SK-N-SH (cell line): ENCODE measurements around the gene SERBP1. TPM values are rescaled to one million over a fixed set of nuclear protein-coding genes. Genes with fewer than 3 reads are reported as not detected.

Experiments
- CTCF ChIA-PET: fragments of 300-600, 350-600 bp; formaldehyde crosslinking; extraction: SDS; loops from one replicate; lab custom pipeline; 2021; lab: Yijun Ruan, JAX
- POLR2A ChIA-PET: fragments of 350-600 bp; sonication (Branson Sonifier 250); formaldehyde crosslinking; extraction: SDS; loops from one replicate; lab custom pipeline; 2020; ENCODE audit warnings: antibody characterized with exemption, inconsistent platforms; lab: Yijun Ruan, JAX
- DNase-seq: peaks from one replicate; pipeline ENCODE4 v3.0.0; 2012
- H2AFZ ChIP-seq: fragments of 200-600 bp; sonication (generic); 2 replicates; pipeline ENCODE4 v1.8.1; 2016; ENCODE audit warnings: antibody characterized with exemption, mild to moderate bottlenecking, low read depth
- H3F3A ChIP-seq: fragments of 200-600 bp; sonication (generic); replicated peaks from 2 replicates; pipeline ENCODE3; 2016; ENCODE audit warnings: antibody characterized with exemption, mild to moderate bottlenecking; ENCODE audit not compliant: insufficient read depth
- H3K27ac ChIP-seq, 2 experiments: fragments of 200-500 bp in 1 of 2; fragments of 200-600 bp in 1 of 2; sonication (Bioruptor generic) in 1 of 2; sonication (generic), shearing (Covaris generic) in 1 of 2; 2 replicates each; pipeline versions ENCODE4 v1.5.1 to v1.6.1; 2014 to 2016; ENCODE audit warnings: low read depth in 2 of 2, inconsistent platforms in 1 of 2, low read length in 1 of 2, mild to moderate bottlenecking in 1 of 2, mixed read lengths in 1 of 2
- H3K27me3 ChIP-seq: fragments of 200-600 bp; sonication (generic), shearing (Covaris generic); 2 replicates; pipeline ENCODE4 v1.6.1; 2016; ENCODE audit warnings: mixed run types; ENCODE audit not compliant: insufficient read depth
- H3K36me3 ChIP-seq, 2 experiments: fragments of 200-500 bp in 1 of 2; fragments of 200-600 bp in 1 of 2; sonication (Bioruptor generic) in 1 of 2; sonication (generic) in 1 of 2; replicated peaks in 1 of 2; 2 replicates each; pipeline versions ENCODE3 to v1.5.1; 2014 to 2016; ENCODE audit warnings: low read length in 1 of 2, mild to moderate bottlenecking in 1 of 2; ENCODE audit not compliant: insufficient read depth in 2 of 2, control insufficient read depth in 1 of 2
- H3K4me1 ChIP-seq, 2 experiments: fragments of 200-500 bp in 1 of 2; fragments of 200-600 bp in 1 of 2; sonication (Bioruptor generic) in 1 of 2; sonication (generic), shearing (Covaris generic) in 1 of 2; 2 replicates each; pipeline versions ENCODE4 v1.5.1 to v1.6.1; 2014 to 2016; ENCODE audit warnings: low read depth in 1 of 2, low read length in 1 of 2, mixed run types in 1 of 2; ENCODE audit not compliant: insufficient read depth in 2 of 2, control insufficient read depth in 1 of 2
- H3K4me2 ChIP-seq: fragments of 200-600 bp; sonication (generic), shearing (Covaris generic); 2 replicates; pipeline ENCODE4 v1.6.1; 2017; ENCODE audit warnings: mixed run types
- H3K4me3 ChIP-seq, 2 experiments: fragments of 200-500 bp in 1 of 2; fragments of 200-600 bp in 1 of 2; sonication (Bioruptor generic) in 1 of 2; sonication (generic), shearing (Covaris generic) in 1 of 2; 2 replicates each; pipeline versions ENCODE4 v1.5.1 to v1.8.1; 2014 to 2016; ENCODE audit warnings: low read depth in 2 of 2, inconsistent platforms in 1 of 2, low read length in 1 of 2, mild to moderate bottlenecking in 1 of 2, mixed read lengths in 1 of 2, moderate library complexity in 1 of 2
- H3K79me2 ChIP-seq: fragments of 200-600 bp; sonication (generic); 2 replicates; pipeline ENCODE4 v1.8.1; 2017; ENCODE audit warnings: mild to moderate bottlenecking; ENCODE audit not compliant: insufficient read depth
- H3K9ac ChIP-seq: fragments of 200-600 bp; sonication (generic); 2 replicates; pipeline ENCODE4 v1.6.1; 2017; ENCODE audit warnings: mixed run types
- H3K9me2 ChIP-seq: fragments of 200-600 bp; sonication (generic); 2 replicates; pipeline ENCODE4 v1.6.1; 2017; ENCODE audit warnings: mixed run types
- H3K9me3 ChIP-seq: fragments of 200-600 bp; sonication (generic); 2 replicates; pipeline ENCODE4 v1.6.1; 2017; ENCODE audit warnings: mixed run types, mild to moderate bottlenecking, moderate library complexity
- H4K20me1 ChIP-seq: fragments of 200-600 bp; sonication (generic); 2 replicates; pipeline ENCODE4 v1.6.1; 2017; ENCODE audit warnings: mild to moderate bottlenecking, mixed run types; ENCODE audit not compliant: insufficient read depth
- CHD2 ChIP-seq: fragments of 150-350 bp; IDR thresholded peaks from 2 replicates; pipeline ENCODE4 v1.6.1; 2018; ENCODE audit warnings: low read length; ENCODE audit not compliant: partially characterized antibody
- ELF1 ChIP-seq: IDR thresholded peaks from 2 replicates; pipeline ENCODE4 v1.4.0; 2012
- EP300 ChIP-seq, 2 experiments: IDR thresholded peaks; 2 replicates each; pipeline versions ENCODE4 v1.4.0 to v1.6.1; 2012; ENCODE audit warnings: borderline replicate concordance in 1 of 2, low read depth in 1 of 2, low read length in 1 of 2
- FOXJ3 ChIP-seq: sonication (generic); formaldehyde crosslinking; IDR thresholded peaks from 2 replicates; pipeline ENCODE4 v1.5.1; 2020; ENCODE audit warnings: mild to moderate bottlenecking, missing genetic modification reagents
- FOXM1 ChIP-seq: IDR thresholded peaks from 2 replicates; pipeline ENCODE4 v1.4.0; 2012; ENCODE audit warnings: low read depth, mild to moderate bottlenecking
- GABPA ChIP-seq: IDR thresholded peaks from 2 replicates; pipeline ENCODE4 v1.4.0; 2012; ENCODE audit warnings: low read depth, mild to moderate bottlenecking
- GATA2 ChIP-seq: sonication (generic); formaldehyde crosslinking; IDR thresholded peaks from 2 replicates; pipeline ENCODE4 v1.5.0; 2020; ENCODE audit warnings: mild to moderate bottlenecking, missing genetic modification reagents
- MAX ChIP-seq: IDR thresholded peaks from 2 replicates; pipeline ENCODE4 v1.4.0; 2012; ENCODE audit warnings: low read depth
- MXI1 ChIP-seq: IDR thresholded peaks from 2 replicates; pipeline ENCODE4 v1.6.1; 2012; ENCODE audit warnings: mild to moderate bottlenecking, low read depth, low read length, improper control_type of control experiment
- PBX3 ChIP-seq: IDR thresholded peaks from 2 replicates; pipeline ENCODE4; 2012
- REST ChIP-seq: IDR thresholded peaks from 2 replicates; pipeline ENCODE4 v1.6.1; 2012; ENCODE audit warnings: mild to moderate bottlenecking, low read depth, low read length, moderate library complexity
- SIN3A ChIP-seq: IDR thresholded peaks from 2 replicates; pipeline ENCODE4 v1.6.1; 2012; ENCODE audit warnings: low read depth, mild to moderate bottlenecking, low read length, moderate library complexity, borderline replicate concordance
- SMC3 ChIP-seq: IDR thresholded peaks from 2 replicates; pipeline ENCODE4 v1.6.1; 2012; ENCODE audit warnings: low read depth, low read length, improper control_type of control experiment
- TCF12 ChIP-seq: IDR thresholded peaks from 2 replicates; pipeline ENCODE4 v1.4.0; 2012
- TEAD4 ChIP-seq: IDR thresholded peaks from 2 replicates; pipeline ENCODE4 v1.4.0; 2012; ENCODE audit warnings: mild to moderate bottlenecking, borderline replicate concordance; ENCODE audit not compliant: insufficient read depth
- ZBTB33 ChIP-seq: IDR thresholded peaks from 2 replicates; pipeline ENCODE4 v1.4.0; 2012; ENCODE audit warnings: low read depth, borderline replicate concordance
- WGBS: methylation state at CpG from one replicate; pipeline ENCODE4 v1.1.6; 2017; ENCODE audit warnings: low lambda C conversion rate; 5-methylcytosine and 5-hydroxymethylcytosine counted together
- polyA plus RNA-seq, 3 experiments: library from polyadenylated mRNA; depleted of rRNA; stranded (reverse); fragments of >200 nt; gene quantifications; 2 replicates each; pipeline ENCODE4 v1.2.3, GENCODE V29; 2012

The SERBP1 gene
- polyA plus RNA-seq, 1 of the 3 experiments (the other 2 are of a cell fraction), result 194 TPM

- ChIA-PET POLR2A (no interaction called here), CTCF (interaction anchor here (1.4 to 1.7 kb wide), 2 partner anchors 10 to 61 kb away, joined by 4 read pairs; no protein-coding TSS in a partner anchor)
- no peak for DNase-seq
- Histone ChIP-seq H3K9me2 (no peaks in the 10 kb centered on the region), H2AFZ (no peak overlapping the region), H3K36me3 (no peaks in the 10 kb centered on the region), H3K79me2 (no peaks in the 10 kb centered on the region), H3F3A (peaks cover 4% of the 10 kb centered on the region), H3K27me3 (no peaks in the 10 kb centered on the region), H3K9ac (no peak overlapping the region), H4K20me1 (no peaks in the 10 kb centered on the region), H3K27ac (no peak overlapping the region; a peak in 2 of 4 replicates), H3K4me2 (no peak overlapping the region), H3K9me3 (no peaks in the 10 kb centered on the region), H3K4me3 (no peak overlapping the region)
- 77% methylated on average over 6 of the region's 6 CpGs for WGBS
- TF ChIP-seq CHD2 (no peak), PBX3 (peak; percentile 10; the same call in 1 of the 2 replicates), TCF12 (peak; percentile 59), EP300 (IDR thresholded peaks at IDR 0.05; ENCODE audit: borderline replicate concordance in 1 of 2, low read depth in 1 of 2, low read length in 1 of 2) (peak in 1 of 2 experiments; percentile 22; a peak in 1 of 4 replicates), MAX (0 out of 2 replicates have a peak, but pooled peaks have one; percentile 26), TEAD4 (0 out of 2 replicates have a peak, but pooled peaks have one; percentile 19), MXI1 (no peak)
- TF ChIP-seq, all 33 proteins: peak for 5
- H3K4me1 ChIP-seq, result peaks cover 7 to 16% of the 10 kb centered on the region in 2 experiments
These were observed 9.3 kb upstream of the SERBP1 start for GRCh38 chr1:67439277-67440029.

- no peaks in the 10 kb centered on the region for H4K20me1 ChIP-seq
- WGBS, result 71% methylated on average over 2 of the region's 2 CpGs
- no peaks in the 10 kb centered on the region for H3K79me2 ChIP-seq
- H3F3A ChIP-seq, result peaks cover 4% of the 10 kb centered on the region
- H2AFZ ChIP-seq, result no peak overlapping the region
- H3K9me2 ChIP-seq, result no peaks in the 10 kb centered on the region
- no peaks in the 10 kb centered on the region for H3K27me3 ChIP-seq
- H3K9me3 ChIP-seq, result no peaks in the 10 kb centered on the region
- no peak overlapping the region for H3K4me2 ChIP-seq
- DNase-seq, result no peak
- no peak overlapping the region for H3K9ac ChIP-seq
- H3K4me3 ChIP-seq, result no peak overlapping the region
- H3K36me3 ChIP-seq, result no peaks in the 10 kb centered on the region
- H3K27ac ChIP-seq, result no peak overlapping the region
- POLR2A ChIA-PET, result no interaction called here
- CTCF ChIA-PET, result interaction anchor here (0.6 to 3.4 kb wide), 2 partner anchors 63 to 215 kb away, joined by 3 to 14 read pairs; no protein-coding TSS in a partner anchor
- peaks cover 7 to 20% of the 10 kb centered on the region in 2 experiments for H3K4me1 ChIP-seq
- TF ChIP-seq SIN3A, result no peak
- TF ChIP-seq MXI1, result no peak
- TF ChIP-seq ELF1, result no peak
- TF ChIP-seq ZBTB33, result no peak
- no peak for TF ChIP-seq CHD2
- TF ChIP-seq FOXJ3 (CRISPR knock-in tag), result no peak
- no peak for TF ChIP-seq GATA2 (CRISPR knock-in tag)
- no peak for TF ChIP-seq SMC3
- TF ChIP-seq REST, result no peak
- TF ChIP-seq GABPA, result no peak
- TF ChIP-seq TEAD4, result no peak
- no peak for TF ChIP-seq FOXM1
- TF ChIP-seq MAX, result no peak
- no peak for TF ChIP-seq PBX3
These were observed 7.8 kb upstream of the SERBP1 start for GRCh38 chr1:67437961-67438360.
